Inflammatory macrophage treated with lipopolysaccharide for 4 hours (primary cell): ENCODE measurements around the gene ARHGDIB.

Source experiments
- DNase-seq: peaks from one replicate; pipeline ENCODE4 v3.0.0-alpha.2; 2020

The ARHGDIB gene

GRCh38 chr12:14982991-14983390 is 21.6 kb upstream of the ARHGDIB start:
- peak; percentile 46 for DNase-seq

- DNase-seq: peak; percentile 98
Measured at GRCh38 chr12:14982562-14982961, 21.2 kb upstream of the ARHGDIB start.

DNA sequence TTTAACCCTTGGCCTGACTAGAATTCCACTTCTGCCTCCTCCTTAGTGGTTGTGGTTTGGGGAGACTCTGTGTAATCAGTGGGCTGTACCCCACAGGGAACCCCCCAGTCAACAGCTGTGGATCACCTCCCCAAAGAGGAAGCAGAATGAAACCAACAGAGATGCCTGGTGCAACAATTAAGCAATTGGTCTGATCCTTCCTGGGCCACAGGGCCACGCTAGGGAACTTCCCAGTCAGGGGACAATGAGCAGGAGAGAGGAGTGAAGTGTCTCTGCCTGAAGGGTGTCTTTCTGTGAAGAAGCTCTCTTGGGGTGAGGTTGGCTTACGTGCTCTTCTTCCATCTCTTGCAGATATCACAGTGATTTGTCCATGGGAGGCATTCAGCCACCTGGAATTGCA is 19.6 kb upstream of the ARHGDIB start:
- peak; percentile 97 for DNase-seq

- no peak for DNase-seq
Measured at GRCh38 chr12:14979468-14979867, 18.1 kb upstream of the ARHGDIB start.

- peak; percentile 75 for DNase-seq
Measured at GRCh38 chr12:14976658-14977057, 15.3 kb upstream of the ARHGDIB start.

GRCh38 chr12:14975457-14975856 is 14.1 kb upstream of the ARHGDIB start:
- DNase-seq: peak; percentile 76

GRCh38 chr12:14974633-14975032 is 13.2 kb upstream of the ARHGDIB start:
- no peak for DNase-seq

- no peak for DNase-seq
Measured at GRCh38 chr12:14972816-14973215, 11.4 kb upstream of the ARHGDIB start, which contains the start of gene PDE6H. PDE6H (plus strand) TSS chr12:14973042; CDS start chr12:14978013, 4,971 bp downstream.

GRCh38 chr12:14970473-14970872 is 9.1 kb upstream of the ARHGDIB start:
- DNase-seq: no peak

- DNase-seq: peak; percentile 57
Measured at GRCh38 chr12:14968478-14968877, 7.1 kb upstream of the ARHGDIB start.

GRCh38 chr12:14965221-14965620 is 3.8 kb upstream of the ARHGDIB start:
- no peak for DNase-seq

DNA sequence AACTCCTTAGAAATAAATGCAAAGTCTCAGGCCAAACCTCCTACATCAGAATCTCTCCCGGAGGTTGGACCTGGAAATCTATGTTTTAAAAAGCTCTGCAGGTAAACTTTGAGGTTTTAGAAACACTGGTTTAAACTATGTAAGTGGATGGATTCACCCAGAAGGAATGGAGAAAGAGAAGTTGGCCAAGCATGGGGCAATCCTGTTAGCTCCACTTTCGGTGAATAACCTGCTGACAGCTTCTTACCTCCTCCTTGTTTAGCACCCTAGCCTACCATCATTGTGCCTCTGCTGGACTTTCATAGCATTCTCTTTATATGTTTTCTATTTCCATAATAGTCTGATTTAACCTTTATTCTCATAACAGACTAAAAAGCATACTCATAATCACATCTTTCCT is 3.0 kb upstream of the ARHGDIB start:
- peak; percentile 54 for DNase-seq

- DNase-seq: no peak
Measured at GRCh38 chr12:14963520-14963919, 2.1 kb upstream of the ARHGDIB start.

DNA sequence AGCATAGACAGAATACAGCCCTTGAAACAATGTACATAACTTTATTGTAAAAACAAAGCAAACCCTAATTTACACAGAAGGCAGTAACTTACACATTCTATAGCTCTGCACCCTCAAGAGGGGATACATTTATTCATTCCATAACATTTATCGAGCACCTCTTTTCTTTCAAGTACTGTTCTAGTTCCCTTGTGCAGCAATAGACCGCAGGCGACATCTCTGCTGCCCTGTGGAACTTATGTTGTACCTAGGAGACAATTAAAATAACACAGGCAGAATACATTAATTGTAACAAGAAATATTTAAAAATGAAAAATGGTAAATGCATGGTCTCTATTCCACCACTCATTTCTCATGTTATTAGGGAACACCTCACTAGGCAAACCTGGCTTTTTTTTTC is 1.4 kb upstream of the ARHGDIB start:
- no peak for DNase-seq

DNA sequence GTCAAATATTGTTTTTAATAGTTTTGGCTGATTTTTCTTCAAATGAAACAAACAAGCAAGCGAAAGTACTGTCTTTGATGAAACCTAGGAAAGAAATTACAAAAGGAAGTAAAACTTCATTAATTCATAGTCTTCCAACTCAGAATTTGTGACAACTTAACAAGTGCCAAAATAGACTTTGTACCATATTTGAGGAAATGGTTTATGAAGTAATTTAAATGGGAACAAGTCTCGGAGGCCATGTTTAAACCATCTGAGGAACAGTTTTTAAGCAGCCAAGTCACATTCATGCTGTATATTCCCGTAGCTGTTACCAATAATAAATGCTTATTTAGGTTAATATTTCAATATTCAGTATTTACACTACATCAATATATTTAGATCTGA is 745 bp upstream of the ARHGDIB start:
- peak; percentile 69 for DNase-seq

DNA sequence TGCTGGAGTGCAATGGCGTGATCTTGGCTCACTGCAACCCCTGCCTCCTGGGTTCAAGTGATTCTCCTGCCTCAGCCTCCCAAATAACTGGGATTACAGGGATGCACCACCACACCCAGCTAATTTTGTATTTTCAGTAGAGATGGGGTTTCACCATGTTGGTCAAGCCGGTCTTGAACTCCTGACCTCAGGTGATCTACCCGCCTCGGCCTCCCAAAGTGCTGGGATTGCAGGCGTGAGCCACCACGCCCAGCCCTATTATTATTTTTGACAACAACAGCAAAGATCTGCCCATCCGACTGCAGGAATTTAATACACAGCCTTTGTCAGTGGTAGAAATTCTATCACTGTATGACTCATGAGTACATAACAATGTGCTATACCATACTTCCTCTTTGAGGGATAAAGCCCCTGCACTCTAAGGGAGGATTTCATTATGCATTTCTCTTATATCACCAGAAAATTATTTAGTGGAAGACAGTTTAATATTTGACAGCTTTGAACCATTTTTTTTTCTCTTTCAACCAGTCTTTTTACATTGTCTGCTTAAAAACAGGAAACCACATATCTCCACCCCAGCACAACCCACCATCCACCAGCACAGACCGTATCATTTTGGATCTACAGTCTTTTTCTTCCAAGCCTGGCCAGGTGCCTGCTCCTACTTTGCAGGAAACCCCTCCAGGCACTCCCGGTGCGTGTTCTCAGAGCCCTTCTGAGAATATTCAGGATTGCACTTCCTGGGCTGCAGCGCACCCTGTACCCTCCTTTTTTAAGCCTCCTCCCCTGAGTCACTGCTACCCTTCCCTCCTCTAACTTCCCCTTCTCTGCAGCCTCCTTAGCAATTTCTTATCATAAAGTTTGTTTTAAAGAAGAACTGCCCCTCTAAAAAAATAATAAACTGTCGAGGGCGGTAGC is 594 bp downstream of the ARHGDIB start:
- peak; percentile 70 for DNase-seq

- DNase-seq: no peak
Measured at GRCh38 chr12:14959916-14960496, 1.4 kb downstream of the ARHGDIB start.

- peak; percentile 46 for DNase-seq
Measured at GRCh38 chr12:14959463-14959862, 1.9 kb downstream of the ARHGDIB start.

- no peak for DNase-seq
Measured at GRCh38 chr12:14959126-14959440, 2.3 kb downstream of the ARHGDIB start.

GRCh38 chr12:14958361-14959125 is 2.9 kb downstream of the ARHGDIB start:
- DNase-seq: peak; percentile 50

- DNase-seq: peak; percentile 61
Measured at GRCh38 chr12:14957551-14958168, 3.7 kb downstream of the ARHGDIB start.

DNA sequence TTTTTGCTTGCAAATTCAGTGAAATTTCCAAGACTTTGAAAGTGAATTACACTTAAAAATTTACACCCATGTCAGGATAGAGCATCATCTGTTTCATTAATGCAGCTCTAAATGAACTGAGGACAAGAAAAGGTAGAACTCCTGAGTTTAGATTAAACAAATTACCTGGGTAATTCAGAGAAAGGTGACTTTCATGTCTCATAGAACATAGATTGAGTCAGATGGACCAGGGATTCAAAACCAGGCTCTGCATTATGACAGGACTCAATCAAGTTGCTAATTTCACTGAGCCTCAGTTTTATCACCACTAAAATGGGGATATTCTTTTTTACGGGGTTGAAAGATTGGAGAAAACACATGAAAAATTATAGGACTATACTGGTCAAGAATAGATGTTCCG is 4.5 kb downstream of the ARHGDIB start:
- no peak for DNase-seq
